ENCODE results near the gene FIP1L1.
"Not testable (repeated sequence)": the region's sequence is repeated elsewhere in the genome, so short reads cannot be mapped to it uniquely, and the experiment has no call there.

The FIP1L1 gene

GRCh38 chr4:53461244-53461643, 83.8 kb downstream of the FIP1L1 start:
- no peak for DNase-seq (ENCODE audit: low read depth, low spot score)
- H3K4me3 ChIP-seq (ENCODE audit: low read length) = no peak overlapping the region

DNA sequence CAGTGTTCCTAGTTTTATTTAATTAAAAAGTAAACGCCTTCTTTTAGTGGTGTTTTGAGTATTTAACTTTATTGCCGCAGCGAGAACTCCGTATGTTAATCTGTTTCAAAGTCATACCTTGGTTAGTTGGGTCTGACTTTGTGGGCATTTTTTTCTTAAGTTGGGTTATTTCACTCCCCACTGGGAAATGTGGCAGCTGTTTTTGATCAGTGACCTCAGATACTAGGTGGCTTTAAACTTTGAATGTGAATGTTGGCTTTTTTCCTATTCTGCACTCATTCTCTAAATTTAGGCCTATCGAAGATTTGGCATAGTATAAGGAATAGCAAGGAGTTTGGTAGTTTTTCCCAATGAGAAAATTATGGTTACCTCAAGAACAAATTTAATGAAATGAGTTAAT, 85.9 kb downstream of the FIP1L1 start:
- DNase-seq (ENCODE audit: low read depth, low spot score) = no peak
- no peak overlapping the region for H3K4me3 ChIP-seq (ENCODE audit: low read length)

GRCh38 chr4:53465281-53465680, 87.8 kb downstream of the FIP1L1 start:
- H3K4me3 ChIP-seq (ENCODE audit: low read length) = no peak overlapping the region
- DNase-seq (ENCODE audit: low read depth, low spot score) = no peak

DNA sequence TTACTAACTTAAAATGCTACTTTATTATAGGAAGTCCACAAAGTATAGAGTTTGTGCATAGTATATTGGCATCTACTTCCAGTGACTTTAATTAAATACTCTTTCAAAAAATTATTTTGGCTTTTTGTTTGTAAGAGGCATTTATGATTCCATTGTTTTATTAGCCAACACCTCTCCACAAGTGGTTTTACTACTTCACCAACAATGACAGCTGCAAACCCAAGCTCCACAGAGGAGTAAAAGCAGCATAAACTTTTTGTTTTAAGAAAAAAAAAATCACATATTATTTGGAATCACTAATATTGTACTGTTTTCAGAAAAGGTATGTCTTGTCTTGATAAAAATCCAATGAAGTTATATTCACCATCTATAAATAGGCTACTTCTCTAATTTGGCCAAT, 88.5 kb downstream of the FIP1L1 start:
- no peak overlapping the region for H3K4me3 ChIP-seq (ENCODE audit: low read length)
- no peak for DNase-seq (ENCODE audit: low read depth, low spot score)

DNA sequence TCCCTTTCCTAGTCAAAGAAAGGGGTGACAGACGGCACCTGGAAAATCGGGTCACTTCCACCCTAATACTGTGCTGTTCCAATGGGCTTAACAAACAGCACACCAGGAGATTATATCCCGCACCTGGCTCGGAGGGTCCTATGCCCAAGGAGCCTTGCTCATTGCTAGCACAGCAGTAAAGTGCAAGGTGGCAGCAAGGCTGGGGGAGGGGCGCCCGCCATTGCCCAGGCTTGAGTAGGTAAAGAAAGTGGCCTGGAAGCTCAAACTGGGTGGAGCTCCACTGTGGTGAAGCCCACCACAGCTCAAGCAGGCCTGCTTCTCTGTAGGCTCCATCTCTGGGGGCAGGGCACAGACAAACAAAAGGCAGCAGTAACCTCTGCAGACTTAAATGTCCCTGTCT, 89.1 kb downstream of the FIP1L1 start:
- H3K4me3 ChIP-seq (ENCODE audit: low read length); DNase-seq (ENCODE audit: low read depth, low spot score): not testable (repeated sequence)

DNA sequence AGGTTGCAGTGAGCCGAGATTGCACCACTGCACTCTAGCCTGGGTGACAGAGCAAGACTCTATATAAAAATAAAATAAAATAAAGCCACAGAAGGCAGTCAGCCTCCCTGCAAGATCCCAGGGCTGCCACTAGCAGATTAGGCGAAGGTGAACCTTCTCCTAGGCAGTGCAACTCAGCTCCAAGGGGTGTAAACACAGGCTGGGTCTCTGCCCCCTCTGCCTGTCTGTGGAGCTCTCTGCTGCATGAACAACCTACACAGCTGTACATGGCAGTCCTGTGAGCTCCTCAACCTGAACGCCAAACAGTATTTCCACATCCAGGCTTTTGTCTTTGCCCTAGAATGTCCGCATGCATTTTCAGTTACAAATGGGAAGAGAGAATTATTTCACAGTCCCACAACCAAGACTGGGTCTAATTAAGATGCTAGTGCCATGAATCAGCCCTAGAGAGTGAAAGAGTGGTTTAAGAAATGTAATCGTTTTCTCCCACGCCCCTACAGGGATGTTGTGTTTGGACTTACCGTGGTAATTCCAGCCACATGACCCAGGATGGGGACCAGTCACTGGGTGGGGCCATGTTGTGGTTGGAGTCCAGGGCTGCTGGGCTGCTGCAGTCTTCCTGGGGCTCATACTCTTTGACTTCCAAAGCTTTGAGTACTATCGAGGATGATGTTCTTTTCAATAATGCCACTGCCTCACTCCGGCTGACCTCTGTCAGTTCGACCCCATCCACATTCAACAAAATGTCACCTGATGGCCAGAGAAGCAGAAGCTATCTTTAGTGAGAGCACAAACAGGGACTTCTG, 99.0 kb downstream of the FIP1L1 start:
- DNase-seq (ENCODE audit: low read depth, low spot score) = no peak
- H3K4me3 ChIP-seq (ENCODE audit: low read length) = no peak overlapping the region

DNA sequence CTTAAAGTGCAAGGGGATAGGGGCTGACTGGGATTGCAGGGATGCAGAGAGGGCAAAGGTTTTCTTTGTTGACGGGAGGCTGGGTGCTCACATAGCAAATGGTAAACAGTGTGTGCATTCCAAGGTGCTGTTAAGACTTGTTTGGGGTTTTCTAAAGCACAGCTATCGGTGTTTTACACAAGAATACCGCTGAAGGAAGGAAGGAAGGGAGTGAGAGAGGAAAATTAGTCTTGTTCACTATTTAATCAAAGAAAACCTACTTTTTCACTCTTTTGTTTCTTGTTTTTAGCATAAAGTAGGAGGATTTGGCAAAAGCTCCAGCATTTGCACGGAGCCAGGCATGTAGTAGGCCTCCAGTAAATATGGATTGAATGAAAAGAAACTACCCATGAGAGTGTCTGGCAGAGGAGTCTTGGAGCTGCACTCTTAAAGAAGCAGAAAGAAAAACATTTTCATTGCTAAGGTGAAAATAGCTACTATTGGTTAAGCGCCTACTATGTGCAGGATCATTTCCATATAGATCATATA, 99.7 kb downstream of the FIP1L1 start:
- H3K4me3 ChIP-seq (ENCODE audit: low read length) = no peak overlapping the region
- DNase-seq (ENCODE audit: low read depth, low spot score) = no peak

DNA sequence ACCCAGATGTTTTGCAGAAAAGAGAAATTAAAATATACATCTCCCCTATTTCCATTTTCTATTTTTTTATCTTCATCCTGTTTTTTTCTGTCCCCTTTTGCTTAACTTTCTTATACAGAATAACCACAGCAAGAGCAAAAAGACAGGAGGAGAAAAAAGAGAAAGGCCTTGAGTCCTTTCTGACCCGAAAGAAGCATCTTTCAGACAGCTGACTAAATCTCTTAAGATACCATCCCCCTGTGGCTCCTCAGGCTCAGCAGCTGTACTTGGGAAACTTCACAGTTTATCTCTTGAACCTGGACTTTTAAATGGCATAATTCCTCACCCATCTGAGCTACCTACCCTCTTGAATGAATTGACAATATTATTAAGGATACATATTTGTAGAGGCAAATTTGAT, 100.2 kb downstream of the FIP1L1 start:
- H3K4me3 ChIP-seq (ENCODE audit: low read length) = no peak overlapping the region
- DNase-seq (ENCODE audit: low read depth, low spot score) = no peak

DNA sequence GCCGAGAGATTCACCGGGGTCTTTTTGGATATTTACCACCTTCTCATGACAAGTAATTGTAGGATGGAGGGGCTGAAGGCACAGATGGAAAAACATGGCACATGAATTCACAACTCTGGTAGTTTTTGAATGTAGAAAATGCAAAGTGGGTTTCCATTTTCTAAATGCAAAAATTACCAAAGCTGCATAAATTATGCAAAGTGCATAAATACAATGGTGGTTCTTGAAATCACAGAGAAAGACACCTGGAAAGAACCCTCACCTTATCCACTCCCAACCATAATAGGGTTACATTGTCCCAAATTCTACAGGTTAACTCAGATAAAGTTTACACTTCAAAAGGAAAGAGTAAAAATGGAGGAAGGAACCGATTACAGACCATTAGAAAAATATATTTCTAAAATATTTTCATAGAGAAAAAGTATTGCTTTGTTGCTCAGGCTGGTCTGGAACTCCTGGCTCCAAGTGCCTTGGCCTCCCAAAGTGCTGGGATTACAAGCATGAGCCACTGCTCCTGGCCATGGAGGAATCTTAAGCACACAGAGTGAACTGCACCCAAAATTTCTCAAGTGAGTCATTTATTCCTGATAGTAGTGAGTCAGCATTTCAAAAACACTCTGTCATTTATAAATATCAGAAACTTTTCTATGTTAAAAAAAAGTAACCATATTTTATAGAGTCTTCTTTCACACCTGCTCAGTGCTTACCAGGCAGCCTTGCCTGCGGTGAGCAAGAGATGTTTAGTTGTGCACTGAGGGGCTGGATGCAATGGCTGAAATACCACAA, 101.4 kb downstream of the FIP1L1 start:
- H3K4me3 ChIP-seq (ENCODE audit: low read length) = no peak overlapping the region
- no peak for DNase-seq (ENCODE audit: low read depth, low spot score)

DNA sequence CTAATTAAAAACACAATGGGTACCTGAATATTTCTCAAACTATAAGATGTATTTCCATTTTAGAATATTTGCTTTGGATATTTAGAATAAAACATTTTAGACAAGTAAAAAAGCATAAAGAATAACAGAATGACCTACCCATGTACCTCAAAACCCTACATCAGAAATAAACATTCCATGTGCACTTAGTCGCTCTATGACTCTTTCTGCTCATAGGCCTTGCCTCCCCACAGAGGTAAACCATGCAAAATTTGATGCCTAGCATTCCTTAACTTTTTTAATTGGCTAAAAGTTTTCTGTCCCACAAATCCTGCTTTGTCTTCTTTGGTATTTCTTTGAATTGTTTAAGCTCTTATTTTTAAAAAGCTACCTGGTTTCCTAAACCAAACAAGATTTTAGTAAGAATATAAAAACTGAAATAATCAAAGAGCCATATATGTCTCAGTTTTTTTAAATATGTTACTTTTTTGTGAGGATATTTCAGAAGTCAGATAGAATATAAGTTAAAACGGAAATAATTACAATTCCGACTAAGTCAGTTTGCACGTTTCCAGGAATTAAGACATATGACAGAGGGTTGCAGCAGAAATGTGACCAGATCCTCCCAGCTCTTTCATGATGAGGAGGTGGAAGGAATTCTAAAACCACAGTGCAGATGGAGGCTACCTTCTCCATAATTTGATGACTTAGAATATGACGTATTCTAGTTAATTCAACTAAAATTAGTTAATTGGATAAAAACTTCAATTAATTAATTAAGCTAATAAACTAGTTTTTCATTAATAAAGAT, 102.5 kb downstream of the FIP1L1 start:
- DNase-seq (ENCODE audit: low read depth, low spot score) = no peak
- H3K4me3 ChIP-seq (ENCODE audit: low read length) = no peak overlapping the region

DNA sequence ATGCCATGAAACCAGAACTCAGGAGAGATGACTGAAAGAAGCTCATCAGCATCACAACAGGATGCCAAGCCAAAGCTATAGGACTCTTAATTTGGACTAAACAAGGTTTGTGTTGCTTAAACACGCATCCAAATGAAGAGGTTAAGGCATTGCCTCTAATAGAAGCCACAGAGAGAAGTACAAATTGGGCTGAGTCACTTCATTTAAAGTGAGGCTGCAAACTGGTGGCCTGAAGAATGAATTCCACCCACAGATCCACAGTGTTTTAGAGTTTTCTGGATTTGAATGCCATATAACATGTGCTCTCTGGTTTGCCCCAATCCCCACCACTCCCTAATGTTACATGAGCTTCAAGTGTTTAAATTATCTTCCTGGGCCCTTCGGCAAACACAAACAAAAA, 103.5 kb downstream of the FIP1L1 start:
- H3K4me3 ChIP-seq (ENCODE audit: low read length) = no peak overlapping the region
- no peak for DNase-seq (ENCODE audit: low read depth, low spot score)

DNA sequence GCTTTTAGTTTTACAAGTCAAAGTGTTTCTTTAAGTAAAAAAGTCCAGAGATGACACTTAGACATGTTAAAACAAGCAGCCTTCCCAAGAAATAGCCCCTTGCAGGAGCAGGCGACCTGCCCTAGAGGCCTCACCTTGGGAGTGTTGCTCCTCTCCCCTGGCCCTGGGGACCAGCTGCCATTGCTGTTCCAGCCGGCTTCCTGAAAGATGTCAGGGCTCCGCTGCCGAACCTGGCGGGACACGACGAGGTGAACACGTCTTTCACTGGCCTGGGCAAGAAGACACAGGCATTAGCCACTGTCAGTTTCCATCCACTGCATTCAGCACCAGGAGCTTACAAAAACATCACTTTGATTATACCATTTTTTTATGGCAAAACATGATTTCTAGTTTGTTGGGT, 104.1 kb downstream of the FIP1L1 start:
- H3K4me3 ChIP-seq (ENCODE audit: low read length) = no peak overlapping the region
- no peak for DNase-seq (ENCODE audit: low read depth, low spot score)

DNA sequence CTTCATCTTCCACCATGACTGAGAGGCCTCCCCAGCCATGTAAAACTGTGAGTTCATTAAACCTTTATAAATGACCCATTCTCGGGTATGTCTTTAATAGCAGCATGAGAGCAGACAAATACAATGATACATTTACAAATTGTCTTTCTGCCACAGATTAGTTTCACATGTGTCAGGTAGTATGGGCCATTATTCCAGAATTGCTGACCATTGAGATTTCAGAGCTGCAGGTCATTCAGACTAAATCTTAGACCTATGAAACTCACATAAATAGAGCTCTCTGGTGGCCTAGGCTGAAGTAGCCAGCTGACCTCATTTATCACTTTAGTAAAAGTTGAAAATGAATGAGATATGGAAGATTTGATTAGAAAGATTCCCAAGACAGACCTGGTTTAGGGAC, 105.8 kb downstream of the FIP1L1 start:
- DNase-seq (ENCODE audit: low read depth, low spot score) = no peak
- no peak overlapping the region for H3K4me3 ChIP-seq (ENCODE audit: low read length)

DNA sequence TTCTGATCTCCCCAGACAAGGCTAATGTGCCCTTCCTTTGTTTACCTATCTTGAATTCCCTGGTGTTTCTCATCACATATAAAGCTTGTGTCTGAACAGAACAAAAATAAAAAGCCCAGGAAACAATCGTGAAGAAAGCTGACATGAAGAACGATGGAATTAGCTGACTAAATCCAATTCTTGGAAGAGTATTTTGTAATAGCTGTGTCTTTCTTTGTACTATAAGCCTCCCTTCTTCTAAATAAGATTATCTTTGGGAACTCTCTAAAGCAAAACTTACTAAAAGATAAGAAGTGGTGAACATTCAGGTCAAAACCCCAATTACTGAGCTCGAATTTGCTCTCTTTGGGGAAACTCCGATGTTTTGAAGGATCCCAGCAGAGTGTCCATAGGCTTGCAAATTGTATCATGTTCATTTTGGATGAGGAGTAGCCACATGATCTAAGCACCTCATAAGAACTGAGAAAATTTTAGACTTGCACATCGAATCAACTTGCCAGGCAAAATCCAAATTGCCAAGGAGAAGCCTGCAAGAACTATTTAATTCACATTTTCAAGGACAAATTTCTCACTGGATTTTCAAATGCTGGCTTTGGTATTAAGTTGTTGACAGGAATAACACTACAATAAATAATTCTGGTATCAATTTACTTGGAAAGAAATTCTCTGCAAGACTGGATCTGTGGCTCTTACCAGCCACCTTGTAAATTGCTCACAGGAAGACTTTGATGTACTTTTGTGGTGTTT, 107.6 kb downstream of the FIP1L1 start:
- DNase-seq (ENCODE audit: low read depth, low spot score) = no peak
- no peak overlapping the region for H3K4me3 ChIP-seq (ENCODE audit: low read length)

DNA sequence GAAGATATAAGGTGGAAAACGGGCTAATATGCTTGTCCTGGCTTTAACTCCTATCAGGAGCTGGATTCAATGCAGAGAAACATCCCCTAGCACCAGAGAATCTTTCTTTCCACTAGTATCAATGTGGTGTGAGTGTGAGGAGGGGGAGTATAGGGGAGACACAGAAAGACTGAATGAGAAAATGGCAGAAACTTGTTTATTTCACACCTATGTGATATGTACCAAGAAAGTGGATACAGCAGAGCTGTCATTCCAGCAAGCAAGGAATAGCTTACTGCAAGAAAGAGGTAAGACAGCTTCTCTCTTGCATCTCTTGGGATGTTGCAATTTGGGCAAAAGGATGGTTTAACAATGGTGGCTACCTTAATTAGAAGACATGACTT, 108.2 kb downstream of the FIP1L1 start:
- DNase-seq (ENCODE audit: low read depth, low spot score) = no peak
- no peak overlapping the region for H3K4me3 ChIP-seq (ENCODE audit: low read length)

GRCh38 chr4:53487766-53488165, 110.3 kb downstream of the FIP1L1 start:
- H3K4me3 ChIP-seq (ENCODE audit: low read length) = no peak overlapping the region
- DNase-seq (ENCODE audit: low read depth, low spot score) = no peak

- DNase-seq (ENCODE audit: low read depth, low spot score) = no peak
- H3K4me3 ChIP-seq (ENCODE audit: low read length) = no peak overlapping the region
Observed at GRCh38 chr4:53489279-53489889, 111.9 kb downstream of the FIP1L1 start.

DNA sequence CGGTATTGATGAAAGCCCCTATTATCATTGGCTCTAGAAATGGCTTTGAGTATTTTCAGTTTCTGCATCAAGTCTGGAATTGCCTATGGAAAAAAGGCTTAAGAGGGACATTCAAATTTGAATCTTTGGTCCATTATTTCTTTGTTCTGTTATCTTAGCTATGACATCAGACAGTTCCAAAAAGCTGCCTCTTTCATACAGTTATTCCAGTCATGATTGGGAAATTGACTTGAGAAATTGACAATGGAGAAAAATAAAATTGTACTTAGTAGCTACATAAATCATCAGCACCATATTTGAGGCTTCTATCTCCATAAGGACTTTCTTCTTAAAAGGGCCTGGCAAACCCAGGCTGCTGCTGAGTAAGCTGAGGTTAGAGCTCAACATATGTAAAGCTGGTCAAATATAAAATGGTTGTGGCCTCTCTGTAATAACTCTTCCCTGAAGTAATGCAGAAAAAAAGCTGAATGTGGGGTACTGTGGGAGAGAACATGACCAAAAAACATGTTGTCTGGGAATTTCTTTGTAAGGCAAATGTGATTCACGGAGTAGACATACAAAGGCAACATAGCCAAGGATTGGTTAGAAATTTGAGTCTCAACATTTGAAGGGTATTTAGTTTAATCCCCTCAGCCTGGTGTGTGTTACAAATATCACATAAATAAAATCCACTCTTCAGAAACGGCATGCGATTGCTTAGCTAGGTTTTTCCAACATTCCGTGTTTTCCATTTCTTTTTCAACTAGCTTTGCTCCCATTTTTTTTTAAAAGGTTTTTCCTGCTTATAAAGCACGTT, 112.9 kb downstream of the FIP1L1 start:
- DNase-seq (ENCODE audit: low read depth, low spot score) = no peak
- no peak overlapping the region for H3K4me3 ChIP-seq (ENCODE audit: low read length)

All from Jurkat, Clone E6-1 (cell line).